K562 (cell line): ENCODE data around the gene SLC17A2. TPM values are rescaled to one million over a fixed set of nuclear protein-coding genes. Genes with fewer than 3 reads are reported as not detected.

Experiments
- ARID1B ChIP-seq: fragments of 450-650 bp; IDR thresholded peaks from 2 replicates; pipeline ENCODE4 v1.6.1; 2016; ENCODE audit warnings: antibody characterized with exemption, mild to moderate bottlenecking, inconsistent platforms
- EP400 ChIP-seq: fragments of 450-650 bp; IDR thresholded peaks from 2 replicates; pipeline ENCODE4 v1.6.1; 2017; ENCODE audit warnings: antibody characterized with exemption, mild to moderate bottlenecking, moderate library complexity
- HMG20B ChIP-seq: fragments of 250-450 bp; sonication (Bioruptor Pico); IDR thresholded peaks from 2 replicates; pipeline ENCODE4 v1.5.0; 2021; ENCODE audit warnings: mild to moderate bottlenecking
- MEIS2 ChIP-seq: fragments of 450-650 bp; IDR thresholded peaks from 2 replicates; pipeline ENCODE4 v1.6.1; 2014; ENCODE audit warnings: mild to moderate bottlenecking; ENCODE audit not compliant: partially characterized antibody
- MYBL2 ChIP-seq, 2 experiments: fragments of 450-650 bp in 1 of 2; sonication (generic) in 1 of 2; formaldehyde crosslinking in 1 of 2; IDR thresholded peaks; 2 replicates each; pipeline versions ENCODE4 v1.6.1 to v1.8.1; 2017 to 2022; ENCODE audit warnings: borderline replicate concordance in 1 of 2, inconsistent platforms in 1 of 2, low read depth in 1 of 2, mild to moderate bottlenecking in 1 of 2, missing genetic modification reagents in 1 of 2, moderate library complexity in 1 of 2
- NCOA2 ChIP-seq, 2 experiments: fragments of 450-650 bp; IDR thresholded peaks; 2 replicates each; pipeline ENCODE4 v1.6.1; 2018; ENCODE audit warnings: mild to moderate bottlenecking in 2 of 2, moderate library complexity in 1 of 2; ENCODE audit not compliant: partially characterized antibody in 2 of 2
- PCBP2 ChIP-seq: fragments of 200-400 bp; formaldehyde crosslinking; IDR thresholded peaks from 2 replicates; pipeline ENCODE4 v1.6.1; 2018; ENCODE audit warnings: low read length, low read depth, mild to moderate bottlenecking, moderate library complexity; ENCODE audit not compliant: poor library complexity, severe bottlenecking
- SIX5 ChIP-seq, 2 experiments: IDR thresholded peaks; 2 replicates each; pipeline ENCODE4 v1.6.1; 2011; ENCODE audit warnings: low read length in 2 of 2, borderline replicate concordance in 1 of 2, low read depth in 1 of 2, mild to moderate bottlenecking in 1 of 2, moderate library complexity in 1 of 2; ENCODE audit not compliant: insufficient read depth in 1 of 2
- SMARCE1 ChIP-seq: fragments of 450-650 bp; IDR thresholded peaks from 2 replicates; pipeline ENCODE4 v1.7.1; 2016; ENCODE audit warnings: mild to moderate bottlenecking
- TRIM24 ChIP-seq, 2 experiments: fragments of 450-650 bp; IDR thresholded peaks; 2 replicates each; pipeline ENCODE4 v1.6.1; 2016
- TSC22D4 ChIP-seq: fragments of 450-650 bp; IDR thresholded peaks from 2 replicates; pipeline ENCODE4 v1.6.1; 2016; ENCODE audit warnings: missing genetic modification characterization, missing biosample characterization, control low read depth
- ZFP36 ChIP-seq: fragments of 150-350 bp; IDR thresholded peaks from 2 replicates; pipeline ENCODE4 v1.6.1; 2018; ENCODE audit warnings: low read length, low read depth; ENCODE audit not compliant: partially characterized antibody
- ZKSCAN3 ChIP-seq: fragments of 250-450 bp; sonication (Bioruptor Pico); IDR thresholded peaks from 2 replicates; pipeline ENCODE4 v1.4.0; 2020
- ZNF124 ChIP-seq: sonication (generic); formaldehyde crosslinking; IDR thresholded peaks from 2 replicates; pipeline ENCODE4 v1.8.1; 2022; ENCODE audit warnings: missing genetic modification reagents
- ZNF253 ChIP-seq: fragments of 250-450 bp; sonication (Bioruptor Pico); conservative IDR thresholded peaks from 2 replicates; pipeline ENCODE4 v1.6.1; 2021; ENCODE audit warnings: mild to moderate bottlenecking
- ZNF57 ChIP-seq: fragments of 450-650 bp; formaldehyde crosslinking; IDR thresholded peaks from 2 replicates; pipeline ENCODE4 v1.4.0; 2020; ENCODE audit warnings: mild to moderate bottlenecking, moderate library complexity
- polyA plus RNA-seq, 8 experiments: library from polyadenylated mRNA; depleted of rRNA in 4 of 8; stranded (reverse) in 5 of 8; unstranded in 3 of 8; fragments of >200 nt; fragmentation: Nextera tagmentation in 2 of 8; fragmentation: Illumina TruSeq in 1 of 8; extraction: Ambion mirVana in 2 of 8; extraction: Trizol in 1 of 8; gene quantifications; 2 replicates each; pipeline versions ENCODE4 v1.2.1 to v1.2.3, GENCODE V29; 2011 to 2014; ENCODE audit warnings: inconsistent platforms in 1 of 8, missing spikeins in 1 of 8
- total RNA-seq, 7 experiments: library from RNA; depleted of rRNA in 6 of 7; stranded (reverse); fragments of >200 nt in 6 of 7; fragmentation: Illumina TruSeq in 2 of 7; extraction: Trizol in 2 of 7; gene quantifications; 2 replicates each; pipeline versions ENCODE4 v1.2.1 to v1.2.3, GENCODE V29; 2011 to 2021; ENCODE audit warnings: low replicate concordance in 1 of 7
- TF ChIP-seq, protein P1 (sequence below): sonication (generic); formaldehyde crosslinking; IDR thresholded peaks from 2 replicates; pipeline ENCODE4 v1.8.1; 2023; ENCODE audit warnings: missing genetic modification reagents, mild to moderate bottlenecking, borderline replicate concordance
- TF ChIP-seq, protein P2 (sequence below): sonication (generic); formaldehyde crosslinking; IDR thresholded peaks from 2 replicates; pipeline ENCODE4 v1.8.0; 2022; ENCODE audit warnings: missing genetic modification reagents, mild to moderate bottlenecking, borderline replicate concordance
- TF ChIP-seq, protein P3 (sequence below): fragments of 250-450 bp; sonication (Bioruptor Pico); IDR thresholded peaks from 2 replicates; pipeline ENCODE4 v1.4.0; 2020; ENCODE audit warnings: mild to moderate bottlenecking, moderate library complexity, borderline replicate concordance
- TF ChIP-seq, protein P4 (sequence below): sonication (generic); formaldehyde crosslinking; IDR thresholded peaks from 2 replicates; pipeline ENCODE4 v1.8.0; 2022; ENCODE audit warnings: mild to moderate bottlenecking, low read depth, missing genetic modification reagents

The SLC17A2 gene
- total and polyA plus RNA-seq, 9 of the 15 experiments (the other 6 are each of a cell fraction or from before 2014, with no cell fraction given), result not detected

DNA sequence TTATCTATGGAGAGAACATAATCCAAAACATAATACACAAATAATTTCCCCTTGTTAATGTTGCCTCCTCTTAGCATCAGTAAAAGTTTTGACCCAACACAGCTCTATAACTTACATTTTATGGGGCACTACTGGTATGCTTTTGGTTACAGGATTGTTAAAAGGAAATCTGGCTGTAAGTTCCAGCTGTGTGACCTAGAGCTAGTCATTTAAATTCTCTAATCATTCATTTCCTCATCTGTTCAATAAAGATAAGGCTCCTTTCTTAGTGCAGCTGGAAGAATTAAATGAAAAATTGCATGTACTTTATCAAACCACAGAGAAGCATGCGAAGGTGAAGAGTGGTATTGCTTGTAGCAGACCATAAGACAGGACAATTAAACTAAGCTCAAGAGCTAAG, 4.6 kb downstream of the SLC17A2 start (continued):
- TF ChIP-seq, protein P1, sequence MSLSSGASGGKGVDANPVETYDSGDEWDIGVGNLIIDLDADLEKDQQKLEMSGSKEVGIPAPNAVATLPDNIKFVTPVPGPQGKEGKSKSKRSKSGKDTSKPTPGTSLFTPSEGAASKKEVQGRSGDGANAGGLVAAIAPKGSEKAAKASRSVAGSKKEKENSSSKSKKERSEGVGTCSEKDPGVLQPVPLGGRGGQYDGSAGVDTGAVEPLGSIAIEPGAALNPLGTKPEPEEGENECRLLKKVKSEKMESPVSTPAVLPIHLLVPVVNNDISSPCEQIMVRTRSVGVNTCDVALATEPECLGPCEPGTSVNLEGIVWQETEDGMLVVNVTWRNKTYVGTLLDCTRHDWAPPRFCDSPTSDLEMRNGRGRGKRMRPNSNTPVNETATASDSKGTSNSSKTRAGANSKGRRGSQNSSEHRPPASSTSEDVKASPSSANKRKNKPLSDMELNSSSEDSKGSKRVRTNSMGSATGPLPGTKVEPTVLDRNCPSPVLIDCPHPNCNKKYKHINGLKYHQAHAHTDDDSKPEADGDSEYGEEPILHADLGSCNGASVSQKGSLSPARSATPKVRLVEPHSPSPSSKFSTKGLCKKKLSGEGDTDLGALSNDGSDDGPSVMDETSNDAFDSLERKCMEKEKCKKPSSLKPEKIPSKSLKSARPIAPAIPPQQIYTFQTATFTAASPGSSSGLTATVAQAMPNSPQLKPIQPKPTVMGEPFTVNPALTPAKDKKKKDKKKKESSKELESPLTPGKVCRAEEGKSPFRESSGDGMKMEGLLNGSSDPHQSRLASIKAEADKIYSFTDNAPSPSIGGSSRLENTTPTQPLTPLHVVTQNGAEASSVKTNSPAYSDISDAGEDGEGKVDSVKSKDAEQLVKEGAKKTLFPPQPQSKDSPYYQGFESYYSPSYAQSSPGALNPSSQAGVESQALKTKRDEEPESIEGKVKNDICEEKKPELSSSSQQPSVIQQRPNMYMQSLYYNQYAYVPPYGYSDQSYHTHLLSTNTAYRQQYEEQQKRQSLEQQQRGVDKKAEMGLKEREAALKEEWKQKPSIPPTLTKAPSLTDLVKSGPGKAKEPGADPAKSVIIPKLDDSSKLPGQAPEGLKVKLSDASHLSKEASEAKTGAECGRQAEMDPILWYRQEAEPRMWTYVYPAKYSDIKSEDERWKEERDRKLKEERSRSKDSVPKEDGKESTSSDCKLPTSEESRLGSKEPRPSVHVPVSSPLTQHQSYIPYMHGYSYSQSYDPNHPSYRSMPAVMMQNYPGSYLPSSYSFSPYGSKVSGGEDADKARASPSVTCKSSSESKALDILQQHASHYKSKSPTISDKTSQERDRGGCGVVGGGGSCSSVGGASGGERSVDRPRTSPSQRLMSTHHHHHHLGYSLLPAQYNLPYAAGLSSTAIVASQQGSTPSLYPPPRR (CRISPR knock-in tag), result no peak
- TF ChIP-seq TSC22D4 (tag), result no peak
- no peak for TF ChIP-seq ZNF124 (CRISPR knock-in tag)
- no peak for TF ChIP-seq MYBL2 (IDR thresholded peaks at IDR 0.05; ENCODE audit: low read depth)
- TF ChIP-seq MYBL2 (CRISPR knock-in tag; IDR thresholded peaks at IDR 0.05; ENCODE audit: borderline replicate concordance), result no peak
- TF ChIP-seq ZNF253 (CRISPR knock-in tag), result no peak
- TF ChIP-seq SIX5 (IDR thresholded peaks at IDR 0.05; ENCODE audit: borderline replicate concordance in 1 of 2, insufficient read depth in 1 of 2, low read depth in 1 of 2, low read length in 2 of 2), result no peak
- TF ChIP-seq ZKSCAN3 (CRISPR knock-in tag), result no peak
- TF ChIP-seq ARID1B, result peak; percentile 58; the same call in 1 of the 2 replicates
- TF ChIP-seq ZFP36, result peak; percentile 24
- no peak for TF ChIP-seq PCBP2
- TF ChIP-seq MEIS2, result peak; percentile 79
- TF ChIP-seq ZNF57 (CRISPR knock-in tag), result no peak
- no peak for TF ChIP-seq SMARCE1
- no peak for TF ChIP-seq TRIM24 (IDR thresholded peaks at IDR 0.05)
- TF ChIP-seq, protein P2, sequence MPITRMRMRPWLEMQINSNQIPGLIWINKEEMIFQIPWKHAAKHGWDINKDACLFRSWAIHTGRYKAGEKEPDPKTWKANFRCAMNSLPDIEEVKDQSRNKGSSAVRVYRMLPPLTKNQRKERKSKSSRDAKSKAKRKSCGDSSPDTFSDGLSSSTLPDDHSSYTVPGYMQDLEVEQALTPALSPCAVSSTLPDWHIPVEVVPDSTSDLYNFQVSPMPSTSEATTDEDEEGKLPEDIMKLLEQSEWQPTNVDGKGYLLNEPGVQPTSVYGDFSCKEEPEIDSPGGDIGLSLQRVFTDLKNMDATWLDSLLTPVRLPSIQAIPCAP (CRISPR knock-in tag), result no peak
- no peak for TF ChIP-seq NCOA2 (IDR thresholded peaks at IDR 0.05; ENCODE audit: partially characterized antibody in 2 of 2)
- TF ChIP-seq HMG20B (CRISPR knock-in tag), result no peak
- TF ChIP-seq, protein P3, sequence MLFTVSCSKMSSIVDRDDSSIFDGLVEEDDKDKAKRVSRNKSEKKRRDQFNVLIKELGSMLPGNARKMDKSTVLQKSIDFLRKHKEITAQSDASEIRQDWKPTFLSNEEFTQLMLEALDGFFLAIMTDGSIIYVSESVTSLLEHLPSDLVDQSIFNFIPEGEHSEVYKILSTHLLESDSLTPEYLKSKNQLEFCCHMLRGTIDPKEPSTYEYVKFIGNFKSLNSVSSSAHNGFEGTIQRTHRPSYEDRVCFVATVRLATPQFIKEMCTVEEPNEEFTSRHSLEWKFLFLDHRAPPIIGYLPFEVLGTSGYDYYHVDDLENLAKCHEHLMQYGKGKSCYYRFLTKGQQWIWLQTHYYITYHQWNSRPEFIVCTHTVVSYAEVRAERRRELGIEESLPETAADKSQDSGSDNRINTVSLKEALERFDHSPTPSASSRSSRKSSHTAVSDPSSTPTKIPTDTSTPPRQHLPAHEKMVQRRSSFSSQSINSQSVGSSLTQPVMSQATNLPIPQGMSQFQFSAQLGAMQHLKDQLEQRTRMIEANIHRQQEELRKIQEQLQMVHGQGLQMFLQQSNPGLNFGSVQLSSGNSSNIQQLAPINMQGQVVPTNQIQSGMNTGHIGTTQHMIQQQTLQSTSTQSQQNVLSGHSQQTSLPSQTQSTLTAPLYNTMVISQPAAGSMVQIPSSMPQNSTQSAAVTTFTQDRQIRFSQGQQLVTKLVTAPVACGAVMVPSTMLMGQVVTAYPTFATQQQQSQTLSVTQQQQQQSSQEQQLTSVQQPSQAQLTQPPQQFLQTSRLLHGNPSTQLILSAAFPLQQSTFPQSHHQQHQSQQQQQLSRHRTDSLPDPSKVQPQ (CRISPR knock-in tag), result no peak
- TF ChIP-seq, protein P4, sequence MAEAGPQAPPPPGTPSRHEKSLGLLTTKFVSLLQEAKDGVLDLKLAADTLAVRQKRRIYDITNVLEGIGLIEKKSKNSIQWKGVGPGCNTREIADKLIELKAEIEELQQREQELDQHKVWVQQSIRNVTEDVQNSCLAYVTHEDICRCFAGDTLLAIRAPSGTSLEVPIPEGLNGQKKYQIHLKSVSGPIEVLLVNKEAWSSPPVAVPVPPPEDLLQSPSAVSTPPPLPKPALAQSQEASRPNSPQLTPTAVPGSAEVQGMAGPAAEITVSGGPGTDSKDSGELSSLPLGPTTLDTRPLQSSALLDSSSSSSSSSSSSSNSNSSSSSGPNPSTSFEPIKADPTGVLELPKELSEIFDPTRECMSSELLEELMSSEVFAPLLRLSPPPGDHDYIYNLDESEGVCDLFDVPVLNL (CRISPR knock-in tag), result no peak
- TF ChIP-seq EP400, result no peak
